GM21723 (cell line): ENCODE data around the gene TARS2.
A peak's percentile ranks its signal among the peaks of the same experiment; 100 is the strongest.

ENCODE experiments used
- ATAC-seq: cut with Tn5 transposase; IDR thresholded peaks from one replicate; pipeline ENCODE4 v1.9.1; 2021; ENCODE audit warnings: mild to moderate bottlenecking, moderate library complexity; ENCODE audit not compliant: unreplicated experiment

The TARS2 gene

DNA sequence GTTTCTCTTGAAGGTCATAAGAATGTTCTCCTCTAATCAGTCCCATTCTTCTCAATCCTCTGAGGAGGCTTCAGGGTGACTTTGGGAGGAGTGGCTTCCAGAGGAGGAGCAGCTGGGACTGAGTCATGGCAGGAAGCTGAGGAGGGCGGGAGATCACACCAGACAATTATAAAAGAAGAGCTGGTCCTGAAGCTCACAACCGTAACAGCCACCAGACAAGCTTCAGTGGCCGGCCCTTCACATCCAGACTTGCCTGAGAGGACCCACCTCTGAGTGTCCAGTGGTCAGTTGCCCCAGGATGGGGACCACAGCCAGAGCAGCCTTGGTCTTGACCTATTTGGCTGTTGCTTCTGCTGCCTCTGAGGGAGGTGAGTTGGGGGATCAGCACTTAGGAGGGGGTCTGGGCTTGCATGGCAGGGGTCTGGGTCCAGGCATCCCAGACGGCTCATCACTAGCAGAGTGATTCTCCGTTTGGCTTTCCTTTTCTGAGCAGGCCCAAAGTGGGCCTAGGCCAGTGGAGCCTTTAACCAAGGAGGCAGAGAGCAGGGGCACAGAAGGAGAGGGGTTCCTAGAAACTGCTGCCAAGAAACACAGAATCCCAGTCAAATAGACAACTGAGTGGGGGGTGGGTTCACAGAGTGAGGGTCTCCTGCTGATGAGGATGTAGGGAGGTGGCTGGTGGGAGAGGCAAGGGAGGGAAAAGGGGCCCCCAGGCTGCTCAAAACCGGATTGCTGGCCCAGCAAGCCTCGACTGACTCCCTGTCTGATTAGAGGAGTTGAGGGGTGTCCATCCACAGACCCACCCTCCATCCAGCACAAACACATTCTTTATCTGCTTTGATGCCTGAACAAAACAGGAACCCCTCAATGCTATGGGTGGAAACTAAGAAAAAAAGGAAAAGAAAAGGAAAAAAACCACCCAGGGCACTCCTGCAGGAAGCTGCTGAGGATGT is 21.0 kb downstream of the TARS2 start, which contains the start of gene ECM1:
TSS of gene ECM1 (plus strand) at position 198 of the 953 bp plus-strand sequence. CDS start at position 299, 101 bp downstream.
- ATAC-seq: no peak

- ATAC-seq: no peak
Measured at GRCh38 chr1:150508982-150509381, 21.8 kb downstream of the TARS2 start.

DNA sequence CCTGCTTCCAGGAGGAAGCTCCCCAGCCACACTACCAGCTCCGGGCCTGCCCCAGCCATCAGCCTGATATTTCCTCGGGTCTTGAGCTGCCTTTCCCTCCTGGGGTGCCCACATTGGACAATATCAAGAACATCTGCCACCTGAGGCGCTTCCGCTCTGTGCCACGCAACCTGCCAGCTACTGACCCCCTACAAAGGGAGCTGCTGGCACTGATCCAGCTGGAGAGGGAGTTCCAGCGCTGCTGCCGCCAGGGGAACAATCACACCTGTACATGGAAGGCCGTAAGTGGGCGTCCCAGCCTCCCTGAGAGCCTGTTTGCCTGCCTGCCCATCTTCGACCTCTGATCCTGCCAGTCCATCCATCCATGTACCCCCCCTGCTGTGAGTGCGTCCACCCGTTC is 24.3 kb downstream of the TARS2 start:
- no peak for ATAC-seq

GRCh38 chr1:150511985-150512660 is 24.9 kb downstream of the TARS2 start:
- ATAC-seq: no peak

- no peak for ATAC-seq
Measured at GRCh38 chr1:150512846-150513245, 25.6 kb downstream of the TARS2 start.

GRCh38 chr1:150513351-150513791 is 26.2 kb downstream of the TARS2 start:
- ATAC-seq: no peak

- no peak for ATAC-seq
Measured at GRCh38 chr1:150514260-150514659, 27.0 kb downstream of the TARS2 start.

- no peak for ATAC-seq
Measured at GRCh38 chr1:150514913-150515327, 27.7 kb downstream of the TARS2 start.

DNA sequence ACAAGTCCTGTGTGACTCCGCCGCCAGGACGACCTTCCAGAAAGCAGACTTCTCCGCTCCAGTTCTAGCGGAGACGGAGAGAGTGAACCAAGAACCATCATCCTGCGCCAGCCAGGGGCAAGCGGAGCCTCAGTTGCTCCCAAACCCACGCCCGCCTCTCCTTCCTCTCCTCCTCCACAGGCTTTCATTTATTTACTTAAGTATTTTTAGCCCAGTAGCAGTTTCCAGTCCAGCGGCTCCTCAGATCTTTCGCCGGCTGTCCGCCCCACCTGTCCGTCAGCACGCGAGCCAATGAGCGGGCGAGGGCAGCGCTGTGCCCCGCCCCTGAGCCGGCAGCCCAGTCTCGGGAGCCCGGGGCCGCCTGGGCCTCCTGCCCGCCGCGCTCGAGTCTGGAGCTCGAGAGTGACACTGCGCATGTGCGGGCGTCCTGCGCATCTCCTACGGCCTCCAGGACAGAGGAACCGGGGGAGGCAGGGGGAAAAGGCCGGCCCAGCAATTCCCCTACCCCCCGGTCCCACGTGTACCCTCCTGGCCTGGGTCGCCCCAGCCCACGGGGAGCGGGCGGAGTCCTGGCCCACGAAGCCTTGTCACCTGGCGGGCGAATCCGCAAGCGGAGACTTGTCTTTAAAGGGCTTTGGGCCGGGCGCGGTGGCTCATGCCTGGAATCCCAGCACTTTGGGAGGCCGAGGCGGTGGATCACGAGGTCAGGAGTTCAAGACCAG is 28.3 kb downstream of the TARS2 start, which contains the start of gene FALEC:
TSS of gene FALEC (plus strand) at position 425 of the 722 bp plus-strand sequence.
- peak; percentile 94 for ATAC-seq

DNA sequence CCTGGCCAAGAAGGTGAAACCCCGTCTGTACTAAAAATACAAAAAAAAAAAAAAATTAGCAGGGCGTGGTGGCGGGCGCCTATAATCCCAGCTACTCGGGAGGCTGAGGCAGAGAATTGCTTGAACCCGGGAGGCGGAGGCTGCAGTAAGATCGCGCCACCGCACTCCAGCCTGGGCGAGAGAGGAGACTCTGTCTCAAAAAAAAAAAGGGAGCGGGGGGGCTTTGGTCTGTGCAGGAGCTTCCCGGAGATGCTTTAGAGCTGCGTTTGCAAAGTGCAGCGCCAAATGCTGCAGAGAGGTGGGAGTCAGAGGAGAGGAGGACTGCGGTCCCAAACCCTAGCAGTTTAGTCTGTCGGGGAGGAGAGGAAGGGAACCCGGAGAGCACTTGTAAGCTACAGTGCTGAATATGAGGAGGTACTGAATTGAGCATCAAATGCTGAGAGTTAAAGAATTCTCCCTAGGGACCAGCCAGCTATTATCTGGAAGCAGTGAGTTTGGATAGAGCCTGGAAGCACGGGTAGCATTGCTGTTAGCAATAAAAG is 28.9 kb downstream of the TARS2 start:
- ATAC-seq: peak; percentile 4

DNA sequence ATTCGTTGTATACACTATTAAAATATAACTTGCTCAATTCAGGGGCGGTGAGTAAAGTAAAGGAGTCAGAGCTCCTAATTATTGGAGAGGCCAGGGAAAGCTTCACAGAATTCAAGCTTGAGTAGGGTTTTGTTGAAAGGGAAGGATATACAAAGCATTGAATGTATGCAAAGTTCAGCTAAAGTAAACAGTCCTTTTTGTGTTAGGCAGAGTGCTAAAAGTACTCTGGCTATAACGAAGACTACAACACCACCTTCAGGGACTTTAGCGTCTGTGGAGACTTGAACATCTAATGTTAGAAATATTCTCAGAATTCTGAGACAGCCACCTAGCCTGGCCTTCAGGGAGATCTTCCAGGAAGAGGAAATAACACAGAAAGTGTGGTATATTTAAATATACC is 29.4 kb downstream of the TARS2 start:
- ATAC-seq: no peak

DNA sequence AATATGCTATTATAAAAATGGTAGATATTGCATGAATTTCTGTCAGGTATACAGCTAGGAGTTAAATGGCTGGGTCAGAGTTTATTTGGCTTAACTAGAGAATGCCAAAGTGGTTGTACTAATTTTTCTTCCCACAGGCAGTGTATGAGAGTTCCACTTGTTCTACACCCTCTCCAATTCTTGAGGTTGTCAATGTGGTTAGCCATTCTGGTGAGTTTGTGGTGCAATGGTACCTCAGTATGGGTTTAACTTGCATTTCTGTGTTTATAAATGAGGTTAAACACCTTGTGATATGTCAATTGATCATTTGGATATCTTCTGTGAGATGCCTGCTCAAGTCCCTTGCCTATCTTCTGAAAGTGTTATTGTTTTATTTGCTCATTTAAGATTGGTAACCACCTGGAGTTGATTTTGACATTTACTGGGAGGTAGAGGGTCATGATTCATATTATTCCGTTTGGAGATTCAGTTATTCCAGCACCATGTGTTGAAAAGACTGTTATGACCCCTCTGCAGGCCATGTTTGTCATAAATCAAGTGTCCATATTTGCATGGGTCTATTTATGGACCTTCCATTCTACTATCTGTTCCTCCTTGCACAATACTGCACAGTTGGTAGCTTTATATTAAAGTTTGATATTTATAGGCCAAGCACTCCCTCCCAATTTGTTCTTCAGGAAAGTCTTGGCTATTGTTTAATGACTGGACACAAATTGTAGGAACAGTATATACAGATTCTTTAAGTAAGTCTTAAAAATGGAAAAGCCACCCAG is 34.2 kb downstream of the TARS2 start:
- no peak for ATAC-seq

DNA sequence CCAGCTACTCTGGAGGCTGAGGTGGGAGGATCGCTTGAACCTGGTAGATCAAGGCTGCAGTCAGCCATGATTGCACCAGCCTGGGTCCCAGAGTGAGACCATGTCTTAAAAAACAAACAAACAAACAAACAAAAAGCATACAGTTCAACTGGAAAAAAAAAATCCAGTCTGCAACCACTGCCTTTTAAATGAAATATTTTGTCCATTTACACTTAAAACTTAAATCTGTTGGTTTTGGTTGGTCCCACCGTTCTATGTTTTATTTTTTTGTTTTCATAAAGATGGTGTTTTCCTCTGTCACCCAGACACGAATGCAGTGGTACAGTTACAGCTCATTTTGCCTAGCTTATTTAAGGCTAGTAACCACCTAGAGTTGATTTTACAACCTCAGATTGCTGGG is 38.1 kb downstream of the TARS2 start:
- ATAC-seq: no peak

- no peak for ATAC-seq
Measured at GRCh38 chr1:150528196-150528595, 41.0 kb downstream of the TARS2 start.

DNA sequence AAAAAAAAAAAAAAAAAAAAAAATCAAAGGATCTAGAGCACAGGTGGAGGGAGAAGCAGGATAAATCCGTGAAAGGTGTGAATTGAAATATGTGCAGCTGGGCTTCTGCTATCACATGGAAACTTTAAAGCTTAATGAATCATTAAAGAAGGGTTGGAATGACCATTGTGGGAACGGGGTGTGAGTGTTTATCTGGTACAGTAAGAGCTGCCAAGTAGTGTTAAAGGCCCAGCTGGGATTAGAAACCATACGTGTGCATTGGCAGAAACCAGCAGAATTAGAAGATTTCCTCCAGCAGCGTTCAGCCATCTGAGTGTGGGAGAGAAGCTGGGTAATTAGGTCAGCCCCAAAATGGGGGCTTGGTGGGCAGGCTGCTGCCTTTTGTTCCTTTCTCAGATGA is 41.8 kb downstream of the TARS2 start:
- no peak for ATAC-seq

DNA sequence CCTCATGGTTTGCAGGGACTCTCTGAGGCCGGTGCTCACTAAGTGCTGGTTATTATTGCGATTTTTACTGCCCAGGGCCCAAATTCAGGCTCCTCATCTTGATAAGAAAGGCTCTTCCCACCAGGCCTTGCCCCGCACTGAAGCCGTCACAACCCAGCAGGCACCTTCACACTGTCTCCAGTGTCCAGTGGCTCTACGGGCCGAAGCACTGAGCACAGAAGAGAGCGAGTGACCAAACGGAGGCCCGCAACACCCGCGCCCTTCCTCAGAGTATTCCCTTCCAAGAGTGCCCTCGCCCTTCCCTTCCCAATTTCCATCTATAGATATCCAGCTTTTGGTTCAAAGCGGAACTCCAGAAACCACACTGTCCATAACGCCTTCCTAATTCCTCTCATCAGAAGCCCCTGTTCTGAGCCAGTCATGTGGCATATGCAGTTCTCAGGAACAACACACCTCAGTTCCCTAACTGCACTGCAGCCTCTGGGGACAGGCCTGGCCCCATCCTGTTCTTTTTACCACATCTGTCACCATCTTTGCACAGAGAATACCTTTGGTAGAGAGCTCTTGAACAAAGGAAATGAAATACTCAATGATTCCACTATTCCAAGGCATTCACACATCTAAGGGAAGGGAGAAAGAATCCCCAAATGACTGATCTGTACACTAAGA is 43.4 kb downstream of the TARS2 start:
- ATAC-seq: no peak

GRCh38 chr1:150532860-150533259 is 45.6 kb downstream of the TARS2 start:
- ATAC-seq: no peak

GRCh38 chr1:150534002-150534401 is 46.8 kb downstream of the TARS2 start:
- no peak for ATAC-seq

DNA sequence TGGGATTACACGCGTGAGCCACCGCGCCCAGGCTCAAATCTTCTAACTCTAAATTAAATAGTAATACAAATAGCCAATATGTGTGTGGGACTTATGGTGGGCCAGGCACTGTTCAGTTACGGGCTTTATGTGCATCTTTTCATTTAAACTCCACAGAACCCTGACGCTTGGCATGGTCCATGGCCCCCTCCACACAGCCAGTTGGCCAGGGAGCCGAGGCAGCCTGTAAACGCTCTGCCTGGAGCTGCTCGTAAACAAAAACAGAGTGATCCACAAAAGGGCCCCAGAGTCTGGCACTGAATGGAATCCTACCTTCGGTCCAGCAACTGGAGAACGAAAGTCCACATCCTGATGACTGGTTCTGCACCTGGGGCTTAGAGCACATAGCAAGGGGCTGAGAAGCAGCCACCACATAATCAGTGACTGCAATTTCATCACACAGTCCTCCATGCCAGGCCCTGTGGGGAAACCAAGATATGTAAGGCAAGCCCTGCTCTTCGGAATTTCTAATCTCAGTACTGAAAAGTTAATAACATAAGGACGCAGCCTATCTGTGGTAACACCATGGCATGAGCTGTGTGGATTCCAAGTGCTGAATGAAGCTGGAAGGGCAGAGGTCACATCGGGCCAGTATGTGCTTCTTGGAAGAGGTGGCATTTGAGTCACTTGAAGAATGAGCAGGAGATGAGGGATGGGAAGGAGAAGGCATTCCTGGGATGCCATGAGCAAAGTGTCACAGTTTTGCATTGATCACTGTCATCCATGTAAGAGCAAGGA is 48.5 kb downstream of the TARS2 start:
- no peak for ATAC-seq
